ENCODE results near the gene VTI1B. TPM values are rescaled to one million over a fixed set of nuclear protein-coding genes. Genes with fewer than 3 reads are reported as not detected.

Gene VTI1B
- total RNA-seq, 1 experiment from 2014 or later = 148 TPM

- Histone ChIP-seq H3K4me1 (replicated peaks; ENCODE audit: insufficient read depth) (peaks cover 26% of the 10 kb centered on the region), H3K4me3 (peak overlapping the region; percentile 87), H3K79me2 (ENCODE audit: low read depth) (peaks cover 51% of the 10 kb centered on the region), H3K4me2 (peak overlapping the region; percentile 98), H3K9me2 (ENCODE audit: insufficient read depth) (no peaks in the 10 kb centered on the region), H3K9me3 (ENCODE audit: insufficient read depth, low read depth) (no peaks in the 10 kb centered on the region), H4K20me1 (ENCODE audit: insufficient read depth) (peaks cover 35% of the 10 kb centered on the region), H3F3A (ENCODE audit: insufficient read depth, low read depth) (peaks cover 41% of the 10 kb centered on the region), H3K27me3 (ENCODE audit: insufficient read depth, low read depth) (no peaks in the 10 kb centered on the region), H2AFZ (peak overlapping the region; percentile 94), H3K36me3 (ENCODE audit: low read depth) (peaks cover 27% of the 10 kb centered on the region), H3K27ac (peak overlapping the region; percentile 79)
- TF ChIP-seq CTCF (conservative IDR thresholded peaks at IDR 0.05) (no peak; the same call in 1 of the 2 replicates), EZH2 (IDR thresholded peaks at IDR 0.05; ENCODE audit: low read depth) (no peak)
- intact Hi-C loops (cut with micrococcal nuclease; ENCODE audit: unreplicated experiment) = no loop called here
- no peak for DNase-seq
- CTCF ChIA-PET = interaction anchor here (0.6 kb wide), 1 partner anchor 56 kb away, joined by 3 read pairs; no protein-coding TSS in a partner anchor
- BruUV-seq (replicated peaks) = TSS peak; percentile 73
- POLR2A ChIA-PET (ENCODE audit: unreplicated experiment) = interaction anchor here (0.7 kb wide), 1 partner anchor 75 kb away, joined by 3 read pairs; the partner anchor contains the start of gene PIGH
Measured at GRCh38 chr14:67675219-67675582, 769 bp upstream of the VTI1B start.

- Histone ChIP-seq H3K27ac (peak overlapping the region; percentile 79), H2AFZ (peak overlapping the region; percentile 94), H3K4me2 (peak overlapping the region; percentile 98), H4K20me1 (ENCODE audit: insufficient read depth) (peaks cover 45% of the 10 kb centered on the region), H3K4me3 (peak overlapping the region; percentile 87), H3K4me1 (replicated peaks; ENCODE audit: insufficient read depth) (peaks cover 17% of the 10 kb centered on the region), H3K9me3 (ENCODE audit: insufficient read depth, low read depth) (no peaks in the 10 kb centered on the region), H3K79me2 (ENCODE audit: low read depth) (peaks cover 57% of the 10 kb centered on the region), H3K36me3 (ENCODE audit: low read depth) (peaks cover 26% of the 10 kb centered on the region), H3F3A (ENCODE audit: insufficient read depth, low read depth) (peaks cover 31% of the 10 kb centered on the region), H3K27me3 (ENCODE audit: insufficient read depth, low read depth) (no peaks in the 10 kb centered on the region), H3K9me2 (ENCODE audit: insufficient read depth) (no peaks in the 10 kb centered on the region)
- peak; percentile 63 to 80 for DNase-seq
- no TSS peak for BruUV-seq (replicated peaks)
- intact Hi-C loops (cut with micrococcal nuclease; ENCODE audit: unreplicated experiment) = loop anchor here (1.0 kb wide), 1 partner anchor 21 kb away; the partner anchor contains the start of gene RDH11
- ChIA-PET POLR2A (ENCODE audit: unreplicated experiment) (no interaction called here), CTCF (interaction anchor here (2.0 kb wide), 1 partner anchor 29 kb away, joined by 5 read pairs; no protein-coding TSS in a partner anchor)
- TF ChIP-seq CTCF (conservative IDR thresholded peaks at IDR 0.05) = peak; percentile 55
- no peak for TF ChIP-seq EZH2 (IDR thresholded peaks at IDR 0.05; ENCODE audit: low read depth)
Measured at GRCh38 chr14:67674139-67674479, 323 bp downstream of the VTI1B start.

- H3K27ac ChIP-seq = 0 out of 2 replicates have a peak overlapping the region, but pooled peaks have one; percentile 79
Measured at GRCh38 chr14:67673451-67673850, 981 bp downstream of the VTI1B start.

More at GRCh38 chr14:67673451-67673850, 981 bp downstream of the VTI1B start:
- no TSS peak for BruUV-seq (replicated peaks)
- DNase-seq = no peak
- Histone ChIP-seq H3K4me2 (peak overlapping the region; percentile 98), H4K20me1 (ENCODE audit: insufficient read depth) (peaks cover 51% of the 10 kb centered on the region), H3K9me3 (ENCODE audit: insufficient read depth, low read depth) (no peaks in the 10 kb centered on the region), H3K4me1 (replicated peaks; ENCODE audit: insufficient read depth) (peaks cover 17% of the 10 kb centered on the region), H3K27me3 (ENCODE audit: insufficient read depth, low read depth) (no peaks in the 10 kb centered on the region), H2AFZ (no peak overlapping the region), H3K36me3 (ENCODE audit: low read depth) (peaks cover 19% of the 10 kb centered on the region), H3K79me2 (ENCODE audit: low read depth) (peaks cover 55% of the 10 kb centered on the region), H3K9me2 (ENCODE audit: insufficient read depth) (no peaks in the 10 kb centered on the region), H3K4me3 (peak overlapping the region; percentile 87), H3F3A (ENCODE audit: insufficient read depth, low read depth) (peaks cover 37% of the 10 kb centered on the region)
- no peak for TF ChIP-seq CTCF (conservative IDR thresholded peaks at IDR 0.05)
- no peak for TF ChIP-seq EZH2 (IDR thresholded peaks at IDR 0.05; ENCODE audit: low read depth)
- intact Hi-C loops (cut with micrococcal nuclease; ENCODE audit: unreplicated experiment) = no loop called here
- CTCF ChIA-PET = interaction anchor here (2.0 kb wide), 1 partner anchor 30 kb away, joined by 5 read pairs; no protein-coding TSS in a partner anchor
- POLR2A ChIA-PET (ENCODE audit: unreplicated experiment) = no interaction called here
